GM19397 (cell line): ENCODE results near the gene RMC1.

Source experiments
- ATAC-seq: cut with Tn5 transposase; IDR thresholded peaks from one replicate; pipeline ENCODE4 v1.9.1; 2021; ENCODE audit warnings: mild to moderate bottlenecking, moderate library complexity; ENCODE audit not compliant: unreplicated experiment

RMC1 gene

DNA sequence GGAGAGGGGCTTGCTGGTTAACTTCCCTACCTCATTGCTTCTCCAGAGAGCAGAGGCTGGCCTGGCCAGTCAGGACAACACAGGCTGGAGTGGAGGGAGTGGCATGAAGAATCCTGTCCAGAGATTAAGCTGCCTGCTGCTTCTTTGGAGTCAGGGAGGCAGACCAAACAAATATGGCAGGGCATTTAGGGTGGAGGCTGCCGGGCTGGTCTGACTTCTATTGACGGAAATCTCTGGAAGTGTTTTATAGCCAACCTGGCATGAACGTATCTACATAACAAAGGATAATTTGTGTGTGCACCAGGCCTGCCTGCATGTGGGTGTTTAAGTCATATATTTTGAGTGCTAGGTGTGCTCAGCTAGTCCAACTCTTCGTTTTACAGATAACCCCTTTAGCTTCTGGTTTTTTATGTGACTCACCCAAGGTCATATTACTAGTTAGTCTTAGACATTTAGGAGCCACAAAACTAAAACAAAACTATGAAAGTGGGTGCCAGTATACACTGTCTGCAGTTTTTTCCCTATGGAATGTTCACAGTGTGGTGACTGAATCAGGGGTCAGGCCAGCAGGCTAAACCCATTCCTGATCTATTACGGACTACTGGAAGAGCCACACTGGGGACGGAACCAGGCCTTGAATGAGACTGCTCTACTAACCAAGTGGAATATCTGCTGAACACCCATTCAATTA lies 77.5 kb downstream of the RMC1 start:
- ATAC-seq, result no peak
